Activated naive CD4-positive, alpha-beta T cell treated with anti-CD3 and anti-CD28 coated beads, Interleukin-2, amount 50 U/mL, for 16 hours (primary cell): ENCODE data around the gene ADGRV1.

ENCODE experiments used
- DNase-seq: peaks from one replicate; pipeline ENCODE4 v3.0.0-alpha.2; 2020

The ADGRV1 gene

GRCh38 chr5:91092859-91093783 lies 534.5 kb downstream of the ADGRV1 start:
- no peak for DNase-seq

- no peak for DNase-seq
These were observed 536.7 kb downstream of the ADGRV1 start for GRCh38 chr5:91095313-91095712.

GRCh38 chr5:91095786-91096385 lies 537.3 kb downstream of the ADGRV1 start:
- DNase-seq = no peak

- DNase-seq = no peak
These were observed 539.9 kb downstream of the ADGRV1 start for GRCh38 chr5:91098541-91098940.

- DNase-seq = peak; percentile 41
These were observed 543.2 kb downstream of the ADGRV1 start for GRCh38 chr5:91101600-91102379.

- no peak for DNase-seq
These were observed 544.9 kb downstream of the ADGRV1 start for GRCh38 chr5:91103353-91104061.

- no peak for DNase-seq
These were observed 545.5 kb downstream of the ADGRV1 start for GRCh38 chr5:91104062-91104448.

GRCh38 chr5:91106842-91107511 lies 548.4 kb downstream of the ADGRV1 start:
- DNase-seq = no peak

- no peak for DNase-seq
These were observed 551.0 kb downstream of the ADGRV1 start for GRCh38 chr5:91109634-91110033.

- no peak for DNase-seq
These were observed 552.1 kb downstream of the ADGRV1 start for GRCh38 chr5:91110686-91111085.

- DNase-seq = no peak
These were observed 553.1 kb downstream of the ADGRV1 start for GRCh38 chr5:91111473-91112238.

- DNase-seq = no peak
These were observed 556.1 kb downstream of the ADGRV1 start for GRCh38 chr5:91114658-91115057.

GRCh38 chr5:91118354-91118753 lies 559.8 kb downstream of the ADGRV1 start:
- DNase-seq = no peak

GRCh38 chr5:91118796-91119195 lies 560.2 kb downstream of the ADGRV1 start:
- DNase-seq = no peak

- DNase-seq = no peak
These were observed 560.6 kb downstream of the ADGRV1 start for GRCh38 chr5:91119217-91119616.

- DNase-seq = no peak
These were observed 561.6 kb downstream of the ADGRV1 start for GRCh38 chr5:91119981-91120850.

GRCh38 chr5:91121347-91121993 lies 562.9 kb downstream of the ADGRV1 start:
- no peak for DNase-seq

GRCh38 chr5:91122651-91123050 lies 564.1 kb downstream of the ADGRV1 start:
- DNase-seq = no peak

- DNase-seq = no peak
These were observed 564.7 kb downstream of the ADGRV1 start for GRCh38 chr5:91123291-91123690.

GRCh38 chr5:91123901-91124300 lies 565.3 kb downstream of the ADGRV1 start:
- DNase-seq = no peak
